ENCODE measurements around the gene ABHD16B. TPM values are rescaled to one million over a fixed set of nuclear protein-coding genes. Genes with fewer than 3 reads are reported as not detected.
A peak's percentile ranks its signal among the peaks of the same experiment; 100 is the strongest.

Gene ABHD16B
- total and polyA plus RNA-seq, 2 of the 13 experiments (the other 11 are each of a cell fraction or from before 2014, with no cell fraction given), result not detected

DNA sequence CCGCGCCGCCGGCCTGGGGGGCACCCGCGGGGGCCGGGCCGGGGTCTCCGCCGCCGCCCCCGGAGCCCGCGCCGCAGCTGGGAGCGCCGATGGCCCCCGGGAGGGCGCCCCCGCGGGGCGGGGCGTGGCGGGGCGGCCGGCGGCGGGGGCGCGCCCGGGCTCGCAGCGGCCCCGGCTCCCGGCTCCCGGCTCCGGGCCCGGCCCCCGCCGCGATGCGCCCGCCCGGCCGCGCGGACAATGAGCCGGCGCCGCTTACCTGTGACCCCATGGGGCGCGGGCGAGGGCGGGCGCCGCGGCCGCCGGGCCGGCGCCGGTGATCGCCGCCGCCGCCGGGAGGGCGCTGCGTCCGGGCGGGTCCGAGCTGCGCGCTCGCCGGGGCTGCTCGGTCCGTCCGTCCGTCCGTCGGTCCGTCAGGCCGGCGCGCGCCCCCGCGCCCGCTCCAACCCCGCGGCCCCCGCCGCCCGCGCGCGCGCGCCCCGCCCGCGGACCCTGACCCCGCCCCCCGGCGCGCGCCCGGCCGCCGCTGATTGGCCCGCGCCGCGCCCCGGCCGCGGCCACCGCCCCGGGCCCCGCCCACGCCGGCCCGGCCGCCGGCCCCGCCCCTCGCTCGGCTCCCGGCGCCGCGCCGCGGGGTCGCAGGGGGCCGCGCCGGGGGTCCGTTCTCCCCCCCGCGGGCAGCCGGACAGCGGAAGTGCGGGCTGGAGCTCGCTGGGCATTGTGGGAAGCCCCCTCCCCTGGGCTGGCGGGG, 30.3 kb upstream of the ABHD16B start, which contains the start of gene ZBTB46 (continued):
- TF ChIP-seq, protein P1, sequence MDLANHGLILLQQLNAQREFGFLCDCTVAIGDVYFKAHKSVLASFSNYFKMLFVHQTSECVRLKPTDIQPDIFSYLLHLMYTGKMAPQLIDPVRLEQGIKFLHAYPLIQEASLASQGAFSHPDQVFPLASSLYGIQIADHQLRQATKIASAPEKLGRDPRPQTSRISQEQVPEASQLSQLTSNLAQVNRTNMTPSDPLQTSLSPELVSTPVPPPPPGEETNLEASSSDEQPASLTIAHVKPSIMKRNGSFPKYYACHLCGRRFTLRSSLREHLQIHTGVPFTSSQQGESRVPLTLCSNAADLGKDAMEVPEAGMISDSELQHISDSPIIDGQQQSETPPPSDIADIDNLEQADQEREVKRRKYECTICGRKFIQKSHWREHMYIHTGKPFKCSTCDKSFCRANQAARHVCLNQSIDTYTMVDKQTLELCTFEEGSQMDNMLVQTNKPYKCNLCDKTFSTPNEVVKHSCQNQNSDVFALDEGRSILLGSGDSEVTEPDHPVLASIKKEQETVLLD (CRISPR knock-in tag; IDR thresholded peaks at IDR 0.05; ENCODE audit: low read depth), result peak; percentile 71; the same call in 1 of the 2 replicates
- TF ChIP-seq, protein P2, sequence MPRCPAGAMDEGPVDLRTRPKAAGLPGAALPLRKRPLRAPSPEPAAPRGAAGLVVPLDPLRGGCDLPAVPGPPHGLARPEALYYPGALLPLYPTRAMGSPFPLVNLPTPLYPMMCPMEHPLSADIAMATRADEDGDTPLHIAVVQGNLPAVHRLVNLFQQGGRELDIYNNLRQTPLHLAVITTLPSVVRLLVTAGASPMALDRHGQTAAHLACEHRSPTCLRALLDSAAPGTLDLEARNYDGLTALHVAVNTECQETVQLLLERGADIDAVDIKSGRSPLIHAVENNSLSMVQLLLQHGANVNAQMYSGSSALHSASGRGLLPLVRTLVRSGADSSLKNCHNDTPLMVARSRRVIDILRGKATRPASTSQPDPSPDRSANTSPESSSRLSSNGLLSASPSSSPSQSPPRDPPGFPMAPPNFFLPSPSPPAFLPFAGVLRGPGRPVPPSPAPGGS (CRISPR knock-in tag; IDR thresholded peaks at IDR 0.05), result no peak
- no peak for TF ChIP-seq ZKSCAN8 (CRISPR knock-in tag; IDR thresholded peaks at IDR 0.05; ENCODE audit: borderline replicate concordance)
- peak; percentile 64 for TF ChIP-seq ZBTB14 (CRISPR knock-in tag; IDR thresholded peaks at IDR 0.05)
- TF ChIP-seq GABPA (IDR thresholded peaks at IDR 0.05; ENCODE audit: low read depth, low read length), result no peak
- TF ChIP-seq GABPA (CRISPR knock-in tag; IDR thresholded peaks at IDR 0.05; ENCODE audit: low read depth), result 0 out of 2 replicates have a peak, but pooled peaks have one; percentile 15
- TF ChIP-seq SALL2 (CRISPR knock-in tag; IDR thresholded peaks at IDR 0.05), result 0 out of 2 replicates have a peak, but pooled peaks have one; percentile 9
- TF ChIP-seq ESRRA (CRISPR knock-in tag; IDR thresholded peaks at IDR 0.05; ENCODE audit: low read depth), result no peak
- no peak for TF ChIP-seq BRD4 (CRISPR knock-in tag; IDR thresholded peaks at IDR 0.05)
- no peak for TF ChIP-seq FOXP4 (CRISPR knock-in tag; IDR thresholded peaks at IDR 0.05)
- no peak for TF ChIP-seq SP140L (CRISPR knock-in tag; IDR thresholded peaks at IDR 0.05; ENCODE audit: borderline replicate concordance)
- no peak for TF ChIP-seq SP2 (CRISPR knock-in tag; IDR thresholded peaks at IDR 0.05)
- TF ChIP-seq MAFF (IDR thresholded peaks at IDR 0.05; ENCODE audit: low read depth, low read length), result no peak
- TF ChIP-seq, protein P3, sequence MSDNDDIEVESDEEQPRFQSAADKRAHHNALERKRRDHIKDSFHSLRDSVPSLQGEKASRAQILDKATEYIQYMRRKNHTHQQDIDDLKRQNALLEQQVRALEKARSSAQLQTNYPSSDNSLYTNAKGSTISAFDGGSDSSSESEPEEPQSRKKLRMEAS (IDR thresholded peaks at IDR 0.05), result 0 out of 2 replicates have a peak, but pooled peaks have one; percentile 8
- TF ChIP-seq, protein P4, sequence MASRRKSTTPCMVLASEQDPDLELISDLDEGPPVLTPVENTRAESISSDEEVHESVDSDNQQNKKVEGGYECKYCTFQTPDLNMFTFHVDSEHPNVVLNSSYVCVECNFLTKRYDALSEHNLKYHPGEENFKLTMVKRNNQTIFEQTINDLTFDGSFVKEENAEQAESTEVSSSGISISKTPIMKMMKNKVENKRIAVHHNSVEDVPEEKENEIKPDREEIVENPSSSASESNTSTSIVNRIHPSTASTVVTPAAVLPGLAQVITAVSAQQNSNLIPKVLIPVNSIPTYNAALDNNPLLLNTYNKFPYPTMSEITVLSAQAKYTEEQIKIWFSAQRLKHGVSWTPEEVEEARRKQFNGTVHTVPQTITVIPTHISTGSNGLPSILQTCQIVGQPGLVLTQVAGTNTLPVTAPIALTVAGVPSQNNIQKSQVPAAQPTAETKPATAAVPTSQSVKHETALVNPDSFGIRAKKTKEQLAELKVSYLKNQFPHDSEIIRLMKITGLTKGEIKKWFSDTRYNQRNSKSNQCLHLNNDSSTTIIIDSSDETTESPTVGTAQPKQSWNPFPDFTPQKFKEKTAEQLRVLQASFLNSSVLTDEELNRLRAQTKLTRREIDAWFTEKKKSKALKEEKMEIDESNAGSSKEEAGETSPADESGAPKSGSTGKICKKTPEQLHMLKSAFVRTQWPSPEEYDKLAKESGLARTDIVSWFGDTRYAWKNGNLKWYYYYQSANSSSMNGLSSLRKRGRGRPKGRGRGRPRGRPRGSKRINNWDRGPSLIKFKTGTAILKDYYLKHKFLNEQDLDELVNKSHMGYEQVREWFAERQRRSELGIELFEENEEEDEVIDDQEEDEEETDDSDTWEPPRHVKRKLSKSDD (CRISPR knock-in tag; IDR thresholded peaks at IDR 0.05; ENCODE audit: low read depth), result no peak
- TF ChIP-seq, protein P5, sequence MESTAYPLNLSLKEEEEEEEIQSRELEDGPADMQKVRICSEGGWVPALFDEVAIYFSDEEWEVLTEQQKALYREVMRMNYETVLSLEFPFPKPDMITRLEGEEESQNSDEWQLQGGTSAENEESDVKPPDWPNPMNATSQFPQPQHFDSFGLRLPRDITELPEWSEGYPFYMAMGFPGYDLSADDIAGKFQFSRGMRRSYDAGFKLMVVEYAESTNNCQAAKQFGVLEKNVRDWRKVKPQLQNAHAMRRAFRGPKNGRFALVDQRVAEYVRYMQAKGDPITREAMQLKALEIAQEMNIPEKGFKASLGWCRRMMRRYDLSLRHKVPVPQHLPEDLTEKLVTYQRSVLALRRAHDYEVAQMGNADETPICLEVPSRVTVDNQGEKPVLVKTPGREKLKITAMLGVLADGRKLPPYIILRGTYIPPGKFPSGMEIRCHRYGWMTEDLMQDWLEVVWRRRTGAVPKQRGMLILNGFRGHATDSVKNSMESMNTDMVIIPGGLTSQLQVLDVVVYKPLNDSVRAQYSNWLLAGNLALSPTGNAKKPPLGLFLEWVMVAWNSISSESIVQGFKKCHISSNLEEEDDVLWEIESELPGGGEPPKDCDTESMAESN (CRISPR knock-in tag; conservative IDR thresholded peaks at IDR 0.05), result no peak
- TF ChIP-seq ZMYM2 (CRISPR knock-in tag; IDR thresholded peaks at IDR 0.05), result no peak

All from HepG2 (cell line).